Measurements from ENCODE around the gene TYW1.
"Not testable (repeated sequence)": the region's sequence is repeated elsewhere in the genome, so short reads cannot be mapped to it uniquely, and the experiment has no call there.

Gene TYW1

DNA sequence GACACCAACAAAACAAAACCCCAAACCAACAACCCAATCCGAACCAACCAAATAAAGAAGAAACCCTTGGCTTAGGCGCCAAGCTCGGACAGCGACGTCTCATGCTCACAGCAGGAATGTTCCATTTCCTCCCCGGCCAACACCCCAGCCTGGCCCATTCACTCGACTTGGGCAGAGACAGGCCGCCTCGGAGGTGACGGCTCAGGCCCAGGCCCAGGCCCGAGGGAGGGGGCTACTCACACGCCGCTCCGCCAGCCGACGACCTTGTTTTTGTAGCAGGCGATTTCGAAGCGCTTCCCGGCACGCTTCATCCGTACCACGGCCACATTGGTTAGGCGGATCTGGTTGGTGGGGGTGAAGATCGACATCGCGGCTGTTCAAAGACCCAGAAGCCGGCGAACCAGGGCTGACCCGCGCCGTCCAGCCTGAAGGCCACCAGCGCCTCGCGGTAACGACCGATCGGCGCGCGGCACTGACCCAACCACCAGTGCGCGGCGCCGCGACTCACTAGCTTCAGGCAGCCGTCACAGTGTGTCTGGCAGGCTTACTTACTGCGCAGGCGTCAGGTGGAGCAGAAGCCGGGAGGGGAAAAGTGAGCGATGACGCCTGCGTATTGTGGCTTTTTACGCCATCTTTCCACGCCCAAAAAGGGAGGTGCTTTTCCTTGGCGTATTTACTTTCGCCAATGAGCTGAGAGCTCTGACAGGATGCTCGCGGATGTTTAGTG is 1.4 kb upstream of the TYW1 start, which contains the start of gene SBDS:
Gene SBDS (minus strand): TSS at position 537 of the 727 bp plus-strand sequence. CDS start 169 bp downstream, at position 368.
- DNase-seq (ENCODE audit: low read depth in 2 of 2) = peak; percentile 86 to 88

DNA sequence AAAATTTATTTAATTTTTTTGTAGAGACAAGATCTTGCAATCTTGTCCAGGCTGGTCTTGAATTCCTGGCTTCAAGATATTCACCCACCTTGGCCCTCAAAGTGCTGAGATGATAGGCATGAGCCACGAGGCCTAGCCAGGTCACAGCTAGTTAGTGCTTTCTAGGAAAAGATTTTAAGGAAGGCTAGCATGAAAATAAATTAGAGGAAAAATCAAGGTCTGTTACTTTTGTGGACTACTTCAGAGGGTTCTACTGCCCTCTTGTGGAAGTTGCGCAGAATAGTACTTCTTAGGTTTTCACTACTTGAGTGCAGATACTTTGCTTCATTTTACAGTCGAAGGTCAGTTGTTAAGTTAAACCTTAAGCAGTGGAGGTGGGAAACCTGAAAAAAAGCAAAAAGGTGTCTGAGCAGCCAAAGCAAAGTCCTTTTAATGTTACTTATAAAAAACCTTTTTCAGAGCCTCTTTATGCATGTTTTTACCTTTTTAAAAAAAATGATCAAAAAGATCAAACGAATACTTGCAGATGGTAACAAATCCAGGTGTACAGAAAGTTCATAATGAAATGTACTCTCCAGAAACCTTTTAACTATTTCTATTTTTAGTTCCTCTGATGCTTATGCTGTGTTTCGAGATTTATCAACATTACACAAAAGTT is 4.1 kb downstream of the TYW1 start:
- DNase-seq (ENCODE audit: low read depth in 2 of 2) = not testable (repeated sequence)

DNA sequence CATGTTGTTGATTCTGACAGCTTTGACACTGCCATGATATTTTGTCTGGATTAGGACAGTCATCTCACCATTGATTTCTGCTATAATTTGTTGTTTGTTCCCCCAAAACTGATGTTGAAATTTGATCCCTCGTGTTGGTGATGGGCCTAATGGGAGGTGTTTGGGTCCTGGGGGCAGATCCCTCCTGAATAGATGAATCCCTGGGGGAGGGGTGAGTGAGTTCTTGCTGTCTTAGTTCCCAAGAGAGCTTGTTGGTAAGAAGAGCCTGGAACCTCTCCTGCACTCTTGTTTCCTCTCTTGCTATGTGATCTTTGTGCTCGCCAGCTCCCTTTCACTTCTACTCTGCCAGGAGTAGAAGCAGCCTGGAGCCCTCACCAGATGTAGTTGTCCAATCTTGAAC is 7.5 kb downstream of the TYW1 start:
- DNase-seq (ENCODE audit: low read depth in 2 of 2) = not testable (repeated sequence)

DNA sequence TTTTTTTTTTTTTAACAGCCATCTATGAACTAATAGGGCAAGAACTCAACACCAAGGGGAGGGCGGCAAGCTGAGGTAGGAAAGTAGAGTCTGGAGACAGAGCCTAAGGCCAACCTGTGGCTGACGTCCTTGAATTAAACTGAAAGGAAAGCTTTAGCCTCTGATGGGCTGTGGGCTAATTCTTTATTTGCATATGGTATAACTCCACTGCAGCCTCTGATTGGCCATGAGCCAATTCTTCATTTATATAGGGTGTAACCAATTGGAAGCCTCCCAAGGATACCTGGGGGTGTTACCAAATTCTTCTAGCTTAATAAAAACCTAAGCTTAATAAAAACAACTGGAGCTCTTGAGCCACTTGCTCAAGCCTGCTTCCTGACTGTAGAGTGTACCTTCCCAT is 10.3 kb downstream of the TYW1 start:
- DNase-seq (ENCODE audit: low read depth in 2 of 2) = no peak

DNA sequence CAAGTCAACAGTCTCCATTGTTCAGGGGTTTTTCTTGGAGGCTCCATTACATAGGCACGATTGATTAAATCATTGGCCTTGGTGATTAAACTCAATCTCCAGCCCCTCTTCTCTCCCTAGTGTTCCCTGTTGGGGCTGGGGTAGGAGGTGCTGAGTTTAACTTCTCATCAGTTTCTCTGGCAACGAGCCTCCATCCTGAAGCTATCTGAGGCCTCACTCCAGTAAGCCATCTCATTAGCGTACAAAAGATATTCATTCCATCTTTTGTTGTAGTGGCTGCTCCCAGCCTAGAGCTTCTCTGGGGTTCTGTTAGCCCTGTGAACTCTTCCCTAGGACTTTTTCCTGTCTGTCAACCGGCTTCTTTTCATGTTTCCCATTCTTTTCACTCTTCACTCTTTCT is 11.6 kb downstream of the TYW1 start:
- DNase-seq (ENCODE audit: low read depth in 2 of 2) = no peak

DNA sequence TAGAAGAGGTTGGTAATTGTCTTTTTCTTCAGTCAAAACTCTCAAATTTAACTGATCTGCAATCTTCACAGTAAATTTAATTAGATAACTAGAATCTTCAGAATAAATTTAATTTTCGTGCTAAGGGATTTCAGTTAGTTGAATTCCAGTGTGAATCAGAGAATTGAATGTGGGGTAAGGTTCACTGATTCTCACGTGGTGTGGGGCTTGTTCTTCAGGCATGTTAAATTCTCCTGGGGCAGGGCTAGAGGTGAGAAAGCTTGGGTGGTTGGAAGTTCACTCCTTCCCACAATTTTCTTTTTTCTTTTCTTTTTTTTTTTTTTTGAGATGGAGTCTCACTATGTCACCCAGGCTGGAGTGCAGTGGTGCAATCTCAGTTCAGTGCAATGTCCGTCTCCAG is 13.0 kb downstream of the TYW1 start:
- DNase-seq (ENCODE audit: low read depth in 2 of 2) = not testable (repeated sequence)

DNA sequence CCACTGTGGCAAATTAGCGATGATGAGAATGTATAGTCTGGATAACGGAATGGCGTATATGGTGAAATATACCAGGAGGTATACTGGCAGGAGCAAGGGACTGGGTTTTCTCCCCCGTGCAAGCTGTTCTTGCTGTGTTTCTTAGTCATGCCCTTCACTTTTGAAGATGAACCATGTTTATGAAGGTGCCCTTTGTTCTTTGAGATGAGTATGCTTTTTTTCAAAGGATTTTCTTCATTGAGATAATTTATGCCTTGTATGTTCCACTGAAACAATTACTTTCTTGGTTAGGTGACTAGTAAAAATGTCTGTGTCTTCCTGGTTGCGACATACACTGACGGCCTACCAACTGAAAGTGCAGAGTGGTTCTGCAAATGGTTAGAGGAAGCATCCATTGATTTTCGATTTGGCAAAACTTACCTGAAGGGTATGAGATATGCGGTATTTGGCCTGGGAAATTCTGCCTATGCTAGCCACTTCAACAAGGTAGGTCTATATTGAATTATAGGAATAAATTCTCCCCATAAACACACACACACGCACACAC is 17.5 kb downstream of the TYW1 start:
- DNase-seq (ENCODE audit: low read depth in 2 of 2) = not testable (repeated sequence)

DNA sequence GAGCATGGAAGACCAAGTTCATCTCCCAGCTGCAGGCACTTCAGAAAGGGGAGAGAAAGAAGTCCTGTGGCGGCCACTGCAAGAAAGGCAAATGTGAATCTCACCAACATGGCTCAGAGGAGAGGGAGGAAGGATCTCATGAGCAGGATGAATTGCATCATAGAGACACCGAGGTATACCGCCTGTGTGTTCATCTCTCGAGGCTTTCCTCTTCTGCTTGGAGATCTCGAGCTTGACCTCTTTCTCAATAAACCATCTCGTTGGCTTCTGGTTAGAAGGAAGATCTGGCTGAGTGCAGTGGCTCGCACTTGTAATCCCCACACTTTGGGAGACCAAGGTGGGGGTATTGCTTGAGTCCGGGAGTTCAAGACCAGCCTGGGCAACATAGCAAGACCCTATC is 21.3 kb downstream of the TYW1 start:
- DNase-seq (ENCODE audit: low read depth in 2 of 2) = not testable (repeated sequence)

DNA sequence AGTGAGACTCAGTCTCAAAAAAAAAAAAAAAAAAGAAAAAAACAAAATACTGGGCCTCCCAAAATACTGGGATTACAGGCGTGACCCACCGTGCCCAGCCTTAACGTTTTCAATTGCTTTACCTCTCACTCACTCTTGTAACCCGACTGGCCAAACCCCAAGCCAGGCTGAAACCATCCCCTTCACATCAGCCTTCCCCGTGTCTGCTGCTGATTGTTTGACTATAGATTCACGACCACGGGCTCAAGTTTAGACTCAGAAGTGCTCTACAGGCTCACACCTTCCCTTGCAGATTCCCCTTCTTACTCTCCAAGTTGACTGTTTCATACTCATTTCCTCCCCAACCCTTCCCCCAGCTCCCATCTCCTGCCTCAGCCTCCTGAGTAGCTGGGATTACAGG is 22.3 kb downstream of the TYW1 start:
- DNase-seq (ENCODE audit: low read depth in 2 of 2) = no peak

DNA sequence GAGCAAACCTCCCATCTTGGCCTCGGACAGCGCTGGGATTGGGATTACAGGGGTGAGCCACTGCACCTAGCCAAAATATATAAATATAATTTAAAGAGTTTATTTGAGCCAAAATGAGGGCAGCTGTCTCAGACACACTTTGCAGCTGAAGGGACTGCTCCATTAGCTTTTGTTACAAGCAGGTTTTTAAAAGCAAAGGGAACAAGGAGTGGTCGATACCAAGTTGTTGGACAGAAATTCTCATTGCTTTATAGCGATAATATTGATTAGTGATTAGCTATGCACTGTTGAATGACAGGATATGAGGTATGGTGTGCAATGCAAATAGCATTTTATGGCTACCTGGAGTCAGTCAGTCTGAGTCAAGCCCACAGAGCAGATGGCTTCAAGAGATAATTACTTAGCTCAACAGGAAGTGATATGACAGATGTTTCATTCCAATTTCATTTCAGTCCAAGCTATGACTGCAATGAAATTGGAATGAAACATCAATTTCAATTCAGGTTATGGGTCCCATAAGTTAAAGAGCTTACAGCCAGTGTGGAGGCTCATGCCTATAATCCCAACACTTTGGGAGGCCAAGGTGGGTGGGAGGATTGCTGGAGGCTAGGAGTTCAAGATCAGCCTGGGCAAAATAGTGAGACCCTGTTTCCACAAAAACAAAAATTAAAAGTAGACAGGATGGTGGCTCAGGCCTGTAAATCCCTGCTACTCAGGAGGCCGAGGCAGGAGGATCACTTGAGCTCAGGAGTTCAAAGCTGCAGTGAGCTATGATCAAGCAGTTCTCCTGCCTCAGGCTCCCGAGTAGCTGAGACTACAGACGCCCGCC is 23.1 kb downstream of the TYW1 start:
- DNase-seq (ENCODE audit: low read depth in 2 of 2) = no peak

DNA sequence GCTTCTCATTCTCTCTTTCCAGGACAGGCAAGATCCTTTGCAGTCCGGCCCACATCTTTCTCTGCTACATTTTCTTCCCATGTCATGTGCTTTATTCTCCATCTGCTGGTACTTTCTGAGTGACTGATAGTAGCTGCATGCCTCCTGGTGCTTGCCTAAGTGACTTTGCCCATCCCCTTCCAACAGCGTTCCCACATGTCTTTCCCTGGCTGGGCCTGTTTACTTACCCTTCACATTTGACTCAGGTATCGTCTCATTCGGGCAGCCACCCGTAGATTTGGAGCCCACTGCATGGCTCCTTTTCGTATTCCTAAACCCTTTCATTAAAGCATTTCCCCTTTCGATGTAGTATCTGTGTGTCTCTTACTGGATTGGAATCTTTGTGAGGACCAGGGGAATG is 24.6 kb downstream of the TYW1 start:
- DNase-seq (ENCODE audit: low read depth in 2 of 2) = no peak

DNA sequence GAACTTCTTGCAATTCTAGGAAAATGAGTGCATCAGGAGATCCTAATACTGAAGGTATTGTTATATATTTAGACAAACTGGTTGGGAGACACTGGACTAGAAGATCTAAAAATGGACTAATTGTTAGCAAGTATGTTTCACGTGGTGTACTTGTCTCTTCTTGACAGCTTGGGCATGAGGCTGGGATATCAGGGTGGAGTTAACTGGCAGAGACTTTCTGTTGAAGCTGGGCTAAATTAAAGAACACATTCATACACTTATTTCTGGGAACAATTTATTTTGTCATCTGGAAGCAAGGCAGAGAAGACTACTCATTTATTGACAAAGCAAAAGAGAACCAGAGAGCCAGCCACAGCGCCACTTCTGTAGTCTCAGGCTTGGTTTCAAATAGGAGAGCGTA is 25.9 kb downstream of the TYW1 start:
- DNase-seq (ENCODE audit: low read depth in 2 of 2) = no peak

DNA sequence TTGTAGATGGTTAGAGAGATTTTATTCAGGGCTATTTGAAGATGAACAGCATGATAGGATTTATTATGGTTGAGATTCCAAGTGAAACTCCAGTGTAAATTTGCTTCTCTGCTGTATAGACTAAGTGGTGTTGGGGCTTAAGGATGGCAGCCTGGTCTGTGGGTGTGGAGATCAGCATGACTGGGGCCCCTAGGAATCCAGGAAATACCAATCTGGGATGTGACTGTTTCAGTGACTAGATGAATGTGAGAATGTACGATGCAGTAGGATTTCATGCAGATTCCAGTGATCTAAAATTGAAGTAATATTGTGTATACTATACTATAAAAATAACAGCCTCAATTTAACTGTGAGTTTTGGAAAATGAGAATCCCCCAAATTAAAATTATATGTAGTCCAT is 28.8 kb downstream of the TYW1 start:
- DNase-seq (ENCODE audit: low read depth in 2 of 2) = not testable (repeated sequence)

DNA sequence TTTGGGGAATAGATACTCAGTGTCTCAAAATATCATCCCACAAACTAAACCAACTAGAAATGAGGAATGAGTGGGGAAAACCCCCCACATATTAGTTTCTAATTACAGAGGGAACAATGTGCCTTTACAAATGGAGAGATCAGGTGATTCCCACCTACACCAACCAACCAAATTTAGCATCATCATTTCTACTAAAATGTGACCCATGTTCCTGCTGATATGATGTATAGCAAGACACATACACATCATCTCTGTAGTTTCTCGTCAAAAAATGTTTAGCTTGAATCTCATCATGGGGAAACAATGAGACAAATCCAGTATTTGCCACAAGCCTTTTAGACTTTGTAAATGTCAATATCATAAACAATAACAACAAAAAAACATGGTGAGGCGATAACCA is 35.1 kb downstream of the TYW1 start:
- not testable (repeated sequence) for DNase-seq (ENCODE audit: low read depth in 2 of 2)

DNA sequence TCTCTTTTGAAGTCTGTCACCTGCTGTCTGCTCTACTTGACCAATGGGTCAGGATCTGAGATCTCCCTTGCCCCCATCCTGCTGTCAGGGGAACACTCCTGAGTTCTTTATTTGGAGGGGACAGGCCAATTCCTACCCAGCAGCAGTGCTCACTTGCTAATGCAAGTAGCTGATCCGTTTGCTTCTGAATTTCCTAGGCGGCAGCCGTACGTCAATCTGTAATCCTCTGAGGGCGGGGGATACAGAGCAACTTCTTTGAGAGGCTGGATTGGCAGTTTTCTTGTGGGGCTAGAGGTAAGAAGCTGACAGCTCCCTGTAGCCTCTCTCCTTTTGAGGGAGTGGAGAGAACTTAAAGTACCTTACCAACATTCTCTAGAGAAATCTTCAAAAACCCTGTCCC is 36.6 kb downstream of the TYW1 start:
- no peak for DNase-seq (ENCODE audit: low read depth in 2 of 2)

DNA sequence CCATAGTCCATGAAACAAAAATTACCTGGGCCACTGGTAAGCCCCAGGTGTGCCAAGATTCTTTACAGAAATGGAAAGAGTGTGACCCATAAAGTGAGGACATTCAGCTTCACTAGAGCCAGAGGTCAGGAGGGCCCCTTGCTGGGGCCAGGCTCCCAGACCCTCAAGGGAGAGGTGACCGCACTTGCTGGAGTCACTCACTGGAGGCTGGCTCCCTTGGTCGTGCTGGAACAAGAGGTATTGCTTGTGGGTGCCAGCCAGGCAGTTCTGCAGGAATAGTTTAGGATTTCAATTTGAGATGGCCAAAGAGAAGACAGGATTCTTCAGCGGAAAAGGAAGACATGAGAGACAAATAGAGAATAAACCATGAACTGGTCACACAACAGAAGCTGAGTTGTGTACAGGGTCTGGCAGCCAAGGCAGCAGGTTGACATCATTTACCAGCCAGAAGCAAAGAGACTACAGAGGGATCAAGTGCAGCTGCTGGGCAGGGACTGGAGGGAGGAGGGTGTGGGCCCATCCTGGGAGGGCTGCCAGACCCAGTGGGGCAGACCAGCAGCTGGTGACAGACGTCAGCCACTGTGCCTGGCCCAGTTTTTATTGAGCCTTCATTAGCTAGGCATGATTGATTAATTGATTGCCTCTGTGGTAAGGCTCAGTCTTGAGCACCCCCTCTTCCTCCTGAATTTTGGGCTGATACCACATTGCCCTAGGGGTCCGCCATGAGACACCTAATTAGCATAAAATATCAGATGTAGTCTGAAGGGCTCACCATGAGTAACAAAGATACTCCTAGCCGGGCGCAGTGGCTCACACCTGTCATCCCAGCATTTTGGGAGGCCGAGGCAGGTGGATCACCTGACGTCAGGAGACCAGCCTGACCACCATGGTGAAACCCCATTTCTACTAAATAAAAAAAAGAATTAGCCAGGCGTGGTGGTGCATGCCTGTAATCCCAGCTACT is 40.1 kb downstream of the TYW1 start:
- DNase-seq (ENCODE audit: low read depth in 2 of 2) = not testable (repeated sequence)

DNA sequence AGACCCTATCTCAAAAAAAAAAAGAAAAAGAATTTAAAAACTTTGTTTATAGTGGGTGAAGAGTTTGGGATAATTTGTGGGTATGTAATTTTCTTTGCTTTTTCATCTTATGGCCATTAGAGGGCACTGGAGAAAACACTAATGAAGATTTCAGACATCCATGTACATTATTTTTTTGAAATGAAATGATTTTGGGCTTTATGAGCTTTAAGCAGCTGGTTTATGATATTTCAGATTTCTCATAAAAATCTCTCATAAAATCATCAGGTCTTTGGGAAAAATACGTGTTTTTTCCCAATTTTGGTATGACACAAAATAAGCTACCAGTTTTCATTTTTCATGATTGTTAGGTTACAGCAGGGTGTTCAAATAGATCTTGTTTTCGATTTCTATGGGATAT is 44.2 kb downstream of the TYW1 start:
- DNase-seq (ENCODE audit: low read depth in 2 of 2) = not testable (repeated sequence)

DNA sequence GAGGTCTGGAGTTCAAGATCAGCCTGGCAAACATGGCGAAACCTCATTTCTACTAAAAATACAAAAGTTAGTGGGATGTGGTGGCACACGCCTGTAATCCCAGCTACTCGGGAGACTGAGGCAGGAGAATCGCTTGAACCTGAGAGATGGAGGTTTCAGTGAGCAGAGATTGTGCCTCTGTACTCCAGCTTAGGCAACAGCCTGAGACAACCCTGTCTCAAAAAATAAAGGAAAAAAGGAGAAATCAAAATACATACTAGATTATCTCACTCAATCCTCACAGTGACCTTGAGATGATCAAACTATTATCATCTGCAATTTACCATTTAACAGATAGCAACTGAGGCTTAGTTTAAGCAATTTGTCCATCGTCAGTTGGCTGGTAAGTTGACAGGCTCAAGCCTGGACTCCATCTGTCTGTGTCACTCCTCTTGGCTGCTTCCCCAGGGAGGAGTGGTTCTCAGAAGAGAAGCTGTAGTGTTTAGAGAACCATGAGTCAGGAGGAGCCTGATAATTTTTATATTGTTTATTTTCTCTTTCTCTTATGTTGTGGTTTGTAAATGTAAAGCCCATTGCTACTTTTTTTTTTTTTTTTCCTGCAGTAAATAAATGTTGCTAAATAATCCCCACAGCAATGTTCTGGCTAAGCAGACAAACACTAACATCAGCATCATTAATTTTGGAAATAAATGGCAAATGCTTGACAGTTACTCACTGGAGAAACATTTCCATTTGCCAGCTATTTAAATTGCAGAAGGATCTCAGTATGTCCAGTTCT is 46.3 kb downstream of the TYW1 start:
- DNase-seq (ENCODE audit: low read depth in 2 of 2) = not testable (repeated sequence)

DNA sequence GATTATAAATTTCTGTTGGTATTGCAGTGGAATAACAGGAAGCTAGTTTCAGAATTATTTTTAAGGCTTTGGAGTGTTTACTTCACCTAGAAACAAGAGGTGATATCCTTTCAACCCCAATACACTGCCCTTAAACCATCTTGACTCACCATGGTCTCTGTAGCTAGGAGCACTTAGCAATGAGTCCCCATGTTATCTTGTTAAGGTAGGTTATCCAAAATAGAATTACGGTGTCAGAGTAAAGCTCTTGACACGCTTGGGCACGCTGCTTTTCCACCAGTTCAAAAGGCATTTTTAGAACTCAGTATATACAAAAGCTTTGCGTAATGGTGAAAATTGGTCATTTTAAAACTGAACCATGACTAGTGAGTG is 46.9 kb downstream of the TYW1 start:
- not testable (repeated sequence) for DNase-seq (ENCODE audit: low read depth in 2 of 2)

DNA sequence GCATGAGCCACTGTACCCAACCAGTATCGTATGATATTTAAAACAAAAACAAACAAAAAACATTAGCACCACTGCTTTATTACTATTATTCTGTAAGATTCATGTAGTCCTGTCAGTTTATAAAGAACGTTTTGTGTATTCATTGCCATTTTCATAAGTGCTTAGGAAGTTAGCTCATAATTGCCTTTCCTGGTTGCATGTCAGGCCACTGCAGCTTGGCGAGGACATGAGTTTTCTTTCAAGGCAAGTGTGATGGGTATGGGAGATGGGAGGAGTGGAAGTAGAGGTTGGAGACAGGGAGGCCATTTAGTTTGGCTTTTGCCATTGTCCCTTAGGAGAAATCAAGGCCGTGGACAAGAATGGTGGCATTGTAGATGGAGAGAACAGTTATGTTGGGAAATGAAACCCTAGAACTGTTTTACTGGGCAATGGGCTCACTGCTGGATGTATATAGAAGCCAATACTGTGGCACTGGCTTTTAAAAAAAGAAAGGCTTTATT is 48.9 kb downstream of the TYW1 start:
- no peak for DNase-seq (ENCODE audit: low read depth in 2 of 2)
